ENCODE results near the gene CKAP5. TPM values are rescaled to one million over a fixed set of nuclear protein-coding genes. Genes with fewer than 3 reads are reported as not detected.

The CKAP5 gene
- total and polyA plus RNA-seq, 10 donors = 6.5 to 55.4 (median 38.7) TPM

GRCh38 chr11:46856605-46857343 is 10.7 kb upstream of the CKAP5 start:
- 54 to 69% (median 60%) methylated on average over 5 of the region's 5 CpGs for WGBS, 5 donors
- TF ChIP-seq CTCF (IDR thresholded peaks at IDR 0.05 in 8 of 11, conservative IDR thresholded peaks at IDR 0.05 in 3 of 11) (no peak), POLR2AphosphoS5 (IDR thresholded peaks at IDR 0.05) (no peak), POLR2A (IDR thresholded peaks at IDR 0.05) (no peak)
- no peaks in the 10 kb centered on the region for H3K27me3 ChIP-seq (replicated peaks in 1 of 7)
- H3K4me3 ChIP-seq = no peak overlapping the region
- no peak for DNase-seq
- peak overlapping the region in 4 of 8 donors; percentile 13 to 59 (median 44) for H3K27ac ChIP-seq
- no peaks in the 10 kb centered on the region for H3K9me3 ChIP-seq
- peaks cover 0 to 18% (median 3%) of the 10 kb centered on the region in 6 donors for H3K36me3 ChIP-seq
- intact Hi-C loops (cut with DNase I; ENCODE audit: low total_unique reads) = no loop called here
- peaks cover 0 to 21% (median 2%) of the 10 kb centered on the region in 6 donors for H3K4me1 ChIP-seq

GRCh38 chr11:46855863-46856262 is 9.8 kb upstream of the CKAP5 start:
- Histone ChIP-seq H3K4me3 (no peak overlapping the region), H3K36me3 (peaks cover 0 to 16% (median 3%) of the 10 kb centered on the region in 6 donors), H3K27ac (no peak overlapping the region), H3K4me1 (peaks cover 0 to 21% (median 2%) of the 10 kb centered on the region in 6 donors), H3K27me3 (replicated peaks in 1 of 7) (no peaks in the 10 kb centered on the region), H3K9me3 (no peaks in the 10 kb centered on the region)
- intact Hi-C loops (cut with DNase I; ENCODE audit: low total_unique reads) = no loop called here
- DNase-seq = no peak
- no peak for TF ChIP-seq POLR2AphosphoS5 (IDR thresholded peaks at IDR 0.05)
- no peak for TF ChIP-seq CTCF (IDR thresholded peaks at IDR 0.05 in 8 of 11, conservative IDR thresholded peaks at IDR 0.05 in 3 of 11)
- no peak for TF ChIP-seq POLR2A (IDR thresholded peaks at IDR 0.05)
- WGBS, 5 donors = 95 to 99% (median 96%) methylated on average over 2 of the region's 2 CpGs

GRCh38 chr11:46855167-46855566 is 9.1 kb upstream of the CKAP5 start:
- intact Hi-C loops (cut with DNase I; ENCODE audit: low total_unique reads) = no loop called here
- peaks cover 0 to 16% (median 3%) of the 10 kb centered on the region in 6 donors for H3K36me3 ChIP-seq
- peaks cover 0 to 21% (median 2%) of the 10 kb centered on the region in 6 donors for H3K4me1 ChIP-seq
- no peaks in the 10 kb centered on the region for H3K27me3 ChIP-seq (replicated peaks in 1 of 7)
- DNase-seq = no peak
- TF ChIP-seq CTCF (IDR thresholded peaks at IDR 0.05 in 8 of 11, conservative IDR thresholded peaks at IDR 0.05 in 3 of 11) (no peak), POLR2A (IDR thresholded peaks at IDR 0.05) (no peak), POLR2AphosphoS5 (IDR thresholded peaks at IDR 0.05) (no peak)
- no peaks in the 10 kb centered on the region for H3K9me3 ChIP-seq
- H3K4me3 ChIP-seq = no peak overlapping the region
- 74 to 91% (median 89%) methylated on average over 3 of the region's 3 CpGs for WGBS, 5 donors
- H3K27ac ChIP-seq = no peak overlapping the region

GRCh38 chr11:46850829-46851380 is 4.8 kb upstream of the CKAP5 start:
- Histone ChIP-seq H3K27ac (no peak overlapping the region), H3K27me3 (replicated peaks in 1 of 7) (no peaks in the 10 kb centered on the region), H3K9me3 (no peaks in the 10 kb centered on the region), H3K36me3 (no peaks in the 10 kb centered on the region), H3K4me1 (peaks cover 0 to 11% (median 6%) of the 10 kb centered on the region in 6 donors), H3K4me3 (no peak overlapping the region)
- TF ChIP-seq CTCF (IDR thresholded peaks at IDR 0.05 in 8 of 11, conservative IDR thresholded peaks at IDR 0.05 in 3 of 11) (no peak), POLR2A (IDR thresholded peaks at IDR 0.05) (no peak), POLR2AphosphoS5 (IDR thresholded peaks at IDR 0.05) (no peak)
- 80 to 91% (median 86%) methylated on average over 10 of the region's 10 CpGs for WGBS, 5 donors
- no peak for DNase-seq
- intact Hi-C loops (cut with DNase I; ENCODE audit: low total_unique reads) = no loop called here
